Adipocyte (in vitro differentiated cells): Measurements from ENCODE around the gene C20orf144.

ENCODE experiments used
- DNase-seq: peaks from one replicate; pipeline ENCODE4 v3.0.0-alpha.2; 2015; ENCODE audit warnings: low read depth
- H3K27me3 ChIP-seq: replicated peaks from 2 replicates; pipeline ENCODE4 v1.7.0; 2013; ENCODE audit warnings: mild to moderate bottlenecking, low read length, moderate library complexity; ENCODE audit not compliant: control insufficient read depth, insufficient read depth
- H3K36me3 ChIP-seq: 2 replicates; pipeline ENCODE4 v1.7.0; 2013; ENCODE audit warnings: low read length, mild to moderate bottlenecking, moderate library complexity; ENCODE audit not compliant: control insufficient read depth, insufficient read depth, severe bottlenecking
- H3K4me1 ChIP-seq: 2 replicates; pipeline ENCODE4 v1.7.0; 2013; ENCODE audit warnings: mild to moderate bottlenecking, low read length, moderate library complexity; ENCODE audit not compliant: control insufficient read depth, insufficient read depth
- H3K4me3 ChIP-seq: 2 replicates; pipeline ENCODE4 v1.7.0; 2013; ENCODE audit warnings: mild to moderate bottlenecking, low read length, moderate library complexity
- H3K9ac ChIP-seq: 2 replicates; pipeline ENCODE4 v1.7.0; 2013; ENCODE audit warnings: mild to moderate bottlenecking, low read length, moderate library complexity
- H3K9me3 ChIP-seq: 2 replicates; pipeline ENCODE4 v1.7.0; 2013; ENCODE audit warnings: mild to moderate bottlenecking, low read length, moderate library complexity; ENCODE audit not compliant: control insufficient read depth

C20orf144 gene

DNA sequence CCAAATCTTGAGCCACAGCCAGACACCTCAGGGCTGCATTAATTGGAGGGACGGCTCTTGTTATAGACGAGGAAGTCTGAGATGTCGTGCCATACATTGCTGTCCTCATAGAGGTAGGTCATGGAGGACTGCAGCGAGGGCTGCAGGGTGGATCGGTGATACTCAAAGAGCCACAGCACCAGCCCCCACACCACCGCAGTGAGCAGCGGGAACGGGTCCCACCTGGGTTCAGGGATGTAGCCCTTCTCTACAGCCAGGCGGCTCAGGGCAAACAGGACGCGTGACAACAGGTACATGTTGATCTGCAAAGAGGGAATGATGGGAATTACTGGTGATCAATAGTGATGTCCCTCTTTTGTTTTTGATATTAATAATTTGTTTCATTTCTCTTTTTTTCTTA, 45.5 kb downstream of the C20orf144 start:
- Histone ChIP-seq H3K27me3 (no peaks in the 10 kb centered on the region), H3K9me3 (no peaks in the 10 kb centered on the region), H3K4me1 (peaks cover 5% of the 10 kb centered on the region), H3K4me3 (no peak overlapping the region), H3K36me3 (peaks cover 24% of the 10 kb centered on the region), H3K9ac (no peak overlapping the region)
- no peak for DNase-seq

DNA sequence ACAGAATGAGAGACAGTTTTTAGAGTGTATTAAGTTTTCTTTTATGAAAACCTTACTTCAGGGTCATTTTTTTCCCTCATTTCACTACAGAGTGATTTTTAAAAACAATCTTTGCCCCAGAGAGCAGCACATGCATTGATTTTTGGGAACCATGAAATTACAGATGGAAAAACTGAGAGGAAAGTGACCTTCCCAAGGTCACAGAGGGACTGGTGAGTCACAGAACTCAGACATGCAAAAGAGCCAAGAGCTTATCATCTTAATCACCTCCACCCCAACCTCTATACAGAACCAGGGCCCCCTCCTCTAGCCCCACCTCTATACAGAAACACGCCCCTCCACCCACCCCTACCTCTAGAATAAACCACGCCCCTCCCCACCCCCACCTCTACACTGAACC, 47.3 kb downstream of the C20orf144 start:
- no peak overlapping the region for H3K9ac ChIP-seq
- no peak overlapping the region for H3K4me3 ChIP-seq
- no peaks in the 10 kb centered on the region for H3K9me3 ChIP-seq
- DNase-seq = no peak
- H3K27me3 ChIP-seq = no peaks in the 10 kb centered on the region
- H3K4me1 ChIP-seq = peaks cover 5% of the 10 kb centered on the region
- peaks cover 34% of the 10 kb centered on the region for H3K36me3 ChIP-seq

DNA sequence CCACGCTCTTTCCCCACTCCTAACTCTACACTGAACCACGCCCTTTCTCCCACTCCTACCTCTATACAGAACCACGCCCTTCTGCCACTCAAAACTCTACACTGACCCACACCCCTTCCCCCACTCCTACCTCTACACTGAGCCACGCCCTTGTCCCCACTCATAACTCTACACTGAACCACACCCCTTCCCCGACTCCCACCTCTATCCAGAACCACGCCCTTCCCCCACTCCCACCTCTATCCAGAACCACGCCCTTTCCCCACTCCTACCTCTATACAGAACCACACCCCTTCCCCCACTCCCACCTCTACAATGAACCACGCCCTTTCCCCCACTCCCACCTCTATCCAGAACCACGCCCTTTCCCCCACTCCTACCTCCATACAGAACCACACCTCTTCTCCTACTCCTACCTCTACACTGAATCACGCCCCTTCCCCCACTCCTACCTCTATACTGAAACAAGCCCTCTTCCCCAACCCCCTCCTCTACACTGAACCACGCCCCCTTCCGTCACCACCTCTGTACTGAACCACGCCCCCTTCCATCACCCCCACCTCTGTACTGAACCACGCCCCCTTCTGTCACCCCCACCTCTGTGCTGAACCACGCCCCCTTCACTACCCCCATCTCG, 47.9 kb downstream of the C20orf144 start:
- no peak overlapping the region for H3K9ac ChIP-seq
- peaks cover 5% of the 10 kb centered on the region for H3K4me1 ChIP-seq
- no peak overlapping the region for H3K4me3 ChIP-seq
- DNase-seq = no peak
- H3K36me3 ChIP-seq = peaks cover 38% of the 10 kb centered on the region
- H3K9me3 ChIP-seq = no peaks in the 10 kb centered on the region
- no peaks in the 10 kb centered on the region for H3K27me3 ChIP-seq

DNA sequence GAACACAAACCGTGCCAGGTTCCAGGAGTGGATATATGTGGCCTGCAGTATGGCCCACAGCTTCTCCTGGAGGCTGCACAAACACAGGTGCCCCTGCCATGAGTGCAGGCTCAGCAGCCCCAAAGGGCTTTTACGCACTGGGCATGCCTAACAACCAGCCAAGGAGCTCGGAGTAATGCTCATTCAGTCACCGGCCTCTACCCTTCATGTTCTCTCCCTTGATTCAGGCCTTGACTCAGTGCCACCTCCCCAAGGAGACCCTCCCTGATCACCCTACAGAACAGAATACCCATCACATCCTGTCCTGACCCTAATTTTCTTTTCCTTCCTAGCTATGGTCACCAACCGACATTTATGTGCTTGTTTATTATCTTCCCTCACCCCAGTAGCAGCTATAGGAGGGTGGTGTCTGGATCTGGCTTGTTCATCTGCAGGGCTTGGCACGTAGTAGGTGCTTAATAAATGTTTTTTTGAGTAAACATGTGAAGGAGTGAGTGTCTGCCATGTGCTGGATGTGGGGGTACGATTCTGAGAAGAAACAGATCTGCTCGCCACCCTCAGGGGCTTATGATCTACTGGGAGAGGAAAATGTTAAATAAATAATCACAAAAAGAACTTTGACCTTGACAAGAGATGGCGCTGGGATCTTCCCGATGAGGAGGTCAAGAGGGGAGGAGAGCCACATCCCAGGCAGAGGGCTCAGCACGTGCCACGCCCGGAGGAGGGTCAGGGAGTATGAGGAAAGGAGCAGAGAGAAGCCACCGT, 48.7 kb downstream of the C20orf144 start:
- H3K36me3 ChIP-seq = peaks cover 38% of the 10 kb centered on the region
- no peaks in the 10 kb centered on the region for H3K9me3 ChIP-seq
- peaks cover 5% of the 10 kb centered on the region for H3K4me1 ChIP-seq
- H3K4me3 ChIP-seq = no peak overlapping the region
- DNase-seq = no peak
- H3K27me3 ChIP-seq = no peaks in the 10 kb centered on the region
- no peak overlapping the region for H3K9ac ChIP-seq

DNA sequence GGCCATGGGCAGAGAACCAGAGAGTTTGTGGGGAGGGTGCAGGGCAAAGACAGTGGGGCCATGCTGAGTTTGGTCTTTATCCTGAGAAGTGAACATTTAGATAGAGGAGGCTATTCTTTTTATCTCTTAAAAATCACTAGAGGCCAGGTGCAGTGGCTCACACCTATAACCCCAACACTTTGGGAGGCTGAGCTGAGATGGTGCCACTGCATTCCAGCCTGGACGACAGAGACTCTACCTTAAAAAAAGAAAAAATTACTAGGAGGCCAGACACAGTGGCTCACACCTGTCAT, 49.3 kb downstream of the C20orf144 start:
- H3K36me3 ChIP-seq = peaks cover 38% of the 10 kb centered on the region
- H3K9me3 ChIP-seq = no peaks in the 10 kb centered on the region
- no peak overlapping the region for H3K4me3 ChIP-seq
- no peak for DNase-seq
- H3K9ac ChIP-seq = no peak overlapping the region
- peaks cover 5% of the 10 kb centered on the region for H3K4me1 ChIP-seq
- H3K27me3 ChIP-seq = no peaks in the 10 kb centered on the region
